Cardiac muscle cell (in vitro differentiated cells and primary cell): ENCODE measurements around the gene SLC25A11. TPM values are rescaled to one million over a fixed set of nuclear protein-coding genes. Genes with fewer than 3 reads are reported as not detected.

ENCODE experiments used
- DNase-seq, 2 donors: peaks; one replicate each; pipeline versions ENCODE4 v3.0.0 to v3.0.0-alpha.2; 2010 to 2017; ENCODE audit warnings: low read depth in 1 of 2, low spot score in 1 of 2
- H3K27ac ChIP-seq: fragments of 200-600 bp; sonication (generic); 2 replicates; pipeline ENCODE4 v1.5.1; 2016
- H3K27me3 ChIP-seq: fragments of 200-600 bp; sonication (generic); 2 replicates; pipeline ENCODE4 v1.6.0; 2016; ENCODE audit warnings: control low read depth
- H3K36me3 ChIP-seq: fragments of 200-600 bp; sonication (generic); 2 replicates; pipeline ENCODE4 v1.5.1; 2016; ENCODE audit warnings: control low read depth
- H3K4me1 ChIP-seq: fragments of 200-600 bp; sonication (generic); 2 replicates; pipeline ENCODE4 v1.8.1; 2017; ENCODE audit warnings: low read depth, mild to moderate bottlenecking, mixed run types
- H3K4me3 ChIP-seq: fragments of 200-600 bp; sonication (generic); 2 replicates; pipeline ENCODE4 v1.5.1; 2016; ENCODE audit warnings: mild to moderate bottlenecking
- H3K9me3 ChIP-seq: fragments of 200-600 bp; sonication (generic); 2 replicates; pipeline ENCODE4 v1.5.1; 2017; ENCODE audit warnings: low read depth, mild to moderate bottlenecking, control low read depth
- polyA plus RNA-seq: library from polyadenylated mRNA; unstranded; fragments of >200 nt; fragmentation: Nextera tagmentation; extraction: Ambion mirVana; gene quantifications from 2 replicates; pipeline ENCODE4 v1.2.1, GENCODE V29; 2016
- total RNA-seq: library from RNA; depleted of rRNA; stranded (reverse); fragments of >200 nt; gene quantifications from 2 replicates; pipeline ENCODE4 v1.2.3, GENCODE V29; 2016
- TF ChIP-seq, protein P1 (sequence below): IDR thresholded peaks from 2 replicates; pipeline ENCODE4 v1.5.1; 2012; ENCODE audit warnings: low read depth, mild to moderate bottlenecking, low read length

The SLC25A11 gene
- total and polyA plus RNA-seq, 2 experiments from 2014 or later: 127 to 223 TPM

DNA sequence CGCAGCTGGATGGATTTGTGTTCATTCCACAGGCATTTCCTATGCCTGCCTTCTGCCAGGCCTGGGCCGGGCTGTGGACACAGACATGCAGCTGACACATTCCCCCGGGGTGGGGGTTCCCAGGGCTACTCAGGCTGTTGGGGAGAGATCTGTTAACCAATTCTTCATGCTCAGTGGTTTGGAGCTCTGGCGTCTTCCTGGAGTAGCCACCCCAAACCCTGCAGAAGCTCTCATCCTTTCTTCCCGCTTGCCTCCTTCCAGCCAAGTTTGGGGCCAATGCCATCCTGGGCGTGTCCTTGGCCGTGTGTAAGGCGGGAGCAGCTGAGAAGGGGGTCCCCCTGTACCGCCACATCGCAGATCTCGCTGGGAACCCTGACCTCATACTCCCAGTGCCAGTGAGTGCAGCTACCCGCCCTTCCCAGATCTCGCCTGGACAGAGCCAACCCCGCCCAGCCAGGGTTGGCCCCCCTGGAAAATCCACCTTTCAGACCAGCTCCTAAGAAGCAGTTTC lies 13.7 kb upstream of the SLC25A11 start:
- Histone ChIP-seq H3K4me1 (peaks cover 37% of the 10 kb centered on the region), H3K36me3 (peaks cover 22% of the 10 kb centered on the region), H3K27me3 (no peaks in the 10 kb centered on the region), H3K4me3 (no peak overlapping the region), H3K27ac (peak overlapping the region; percentile 94), H3K9me3 (no peaks in the 10 kb centered on the region)
- DNase-seq: peak in 1 of 2 donors; percentile 51
- TF ChIP-seq, protein P1, sequence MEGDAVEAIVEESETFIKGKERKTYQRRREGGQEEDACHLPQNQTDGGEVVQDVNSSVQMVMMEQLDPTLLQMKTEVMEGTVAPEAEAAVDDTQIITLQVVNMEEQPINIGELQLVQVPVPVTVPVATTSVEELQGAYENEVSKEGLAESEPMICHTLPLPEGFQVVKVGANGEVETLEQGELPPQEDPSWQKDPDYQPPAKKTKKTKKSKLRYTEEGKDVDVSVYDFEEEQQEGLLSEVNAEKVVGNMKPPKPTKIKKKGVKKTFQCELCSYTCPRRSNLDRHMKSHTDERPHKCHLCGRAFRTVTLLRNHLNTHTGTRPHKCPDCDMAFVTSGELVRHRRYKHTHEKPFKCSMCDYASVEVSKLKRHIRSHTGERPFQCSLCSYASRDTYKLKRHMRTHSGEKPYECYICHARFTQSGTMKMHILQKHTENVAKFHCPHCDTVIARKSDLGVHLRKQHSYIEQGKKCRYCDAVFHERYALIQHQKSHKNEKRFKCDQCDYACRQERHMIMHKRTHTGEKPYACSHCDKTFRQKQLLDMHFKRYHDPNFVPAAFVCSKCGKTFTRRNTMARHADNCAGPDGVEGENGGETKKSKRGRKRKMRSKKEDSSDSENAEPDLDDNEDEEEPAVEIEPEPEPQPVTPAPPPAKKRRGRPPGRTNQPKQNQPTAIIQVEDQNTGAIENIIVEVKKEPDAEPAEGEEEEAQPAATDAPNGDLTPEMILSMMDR: no peak

DNA sequence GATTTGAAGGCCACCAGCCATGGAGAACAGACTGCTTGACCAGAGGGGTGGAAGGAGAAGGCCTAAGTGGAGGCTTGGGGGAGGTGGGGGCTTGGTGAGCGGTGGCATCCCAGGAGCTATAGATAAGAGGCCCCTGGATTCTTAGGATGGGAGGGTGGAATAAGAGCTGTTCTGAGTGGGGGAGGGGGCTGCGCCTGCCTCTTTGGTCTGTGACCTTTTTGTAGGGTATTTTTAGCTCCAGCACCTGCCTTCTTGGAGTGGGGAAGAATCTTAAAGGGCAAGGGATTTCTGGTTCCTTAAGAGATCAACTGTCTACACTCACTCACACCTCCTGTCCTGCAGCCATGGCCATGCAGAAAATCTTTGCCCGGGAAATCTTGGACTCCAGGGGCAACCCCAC lies 11.6 kb upstream of the SLC25A11 start:
- peaks cover 20% of the 10 kb centered on the region for H3K36me3 ChIP-seq
- H3K27ac ChIP-seq: peak overlapping the region; percentile 94
- DNase-seq: peak in 1 of 2 donors; percentile 89
- no peaks in the 10 kb centered on the region for H3K27me3 ChIP-seq
- TF ChIP-seq, protein P1: no peak
- H3K9me3 ChIP-seq: no peaks in the 10 kb centered on the region
- H3K4me3 ChIP-seq: peak overlapping the region; percentile 96
- peaks cover 41% of the 10 kb centered on the region for H3K4me1 ChIP-seq

DNA sequence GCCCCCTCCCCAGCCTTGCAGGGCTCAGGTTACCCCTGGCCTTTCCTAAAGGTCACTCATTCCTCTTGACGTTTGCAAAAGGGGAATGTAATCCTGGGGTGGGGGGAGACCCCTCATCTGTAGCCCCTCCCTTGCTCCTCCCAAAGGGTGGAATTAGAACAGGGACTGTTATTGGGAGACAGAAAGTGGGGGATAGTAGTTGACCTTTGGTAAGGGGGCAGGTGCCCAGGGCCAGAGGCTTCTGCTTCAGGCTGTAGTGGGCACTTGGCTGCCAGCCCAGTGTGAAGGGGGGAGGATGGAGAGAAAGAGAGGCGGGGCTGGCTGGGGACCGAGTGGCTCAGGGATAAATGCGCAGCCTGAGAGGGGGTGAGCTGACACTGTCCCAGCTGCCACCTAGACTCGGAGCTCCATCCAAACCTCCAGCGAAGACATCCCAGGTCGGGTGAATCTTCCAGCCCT lies 10.9 kb upstream of the SLC25A11 start, which contains the start of gene ENO3:
Gene ENO3, plus strand, starts transcription at position 374 of the 459 bp plus-strand sequence. CDS start 711 bp downstream, outside the sequence.
- Histone ChIP-seq H3K4me3 (peak within 1 kb of the TSS; percentile 96), H3K9me3 (no peaks in the 10 kb centered on the region), H3K4me1 (peaks cover 44% of the 10 kb centered on the region), H3K27me3 (no peaks in the 10 kb centered on the region), H3K27ac (peak within 1 kb of the TSS; percentile 94), H3K36me3 (peaks cover 23% of the 10 kb centered on the region)
- TF ChIP-seq, protein P1: no peak
- DNase-seq: peak in 1 of 2 donors; percentile 76

DNA sequence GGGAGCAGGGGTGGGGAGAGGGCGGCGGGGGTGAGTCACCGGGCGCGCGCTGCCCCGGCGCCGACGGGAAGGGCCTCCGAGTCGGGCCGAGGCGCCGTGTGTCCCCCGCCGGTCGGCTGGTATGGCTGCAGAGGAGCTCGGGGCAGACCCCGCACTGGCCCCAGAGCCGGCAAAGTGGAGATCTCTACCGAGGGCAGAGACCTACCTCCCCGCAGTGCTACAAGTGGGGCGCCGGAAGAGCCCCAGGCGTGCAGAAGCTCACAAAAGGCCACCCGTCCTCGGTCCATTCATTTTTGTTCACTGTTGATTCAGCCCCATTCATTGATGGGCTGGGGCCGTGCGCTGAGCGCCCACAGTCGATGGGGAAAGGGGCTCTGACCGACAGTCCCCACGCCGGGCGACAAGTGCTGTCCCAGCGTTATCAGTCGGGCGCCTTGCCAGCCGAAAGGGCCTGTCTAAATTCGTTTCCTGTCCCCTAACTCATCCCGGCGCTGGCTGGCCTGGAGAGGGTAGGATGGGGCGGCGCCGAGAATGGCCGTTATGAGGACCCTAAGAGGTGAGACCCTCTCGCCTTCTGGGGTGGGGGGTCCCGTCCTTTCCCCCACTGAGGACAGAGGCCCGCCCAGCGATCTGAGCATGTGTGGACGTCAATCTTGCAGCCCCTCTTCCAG lies 10.4 kb upstream of the SLC25A11 start:
- peak overlapping the region; percentile 94 for H3K27ac ChIP-seq

DNA sequence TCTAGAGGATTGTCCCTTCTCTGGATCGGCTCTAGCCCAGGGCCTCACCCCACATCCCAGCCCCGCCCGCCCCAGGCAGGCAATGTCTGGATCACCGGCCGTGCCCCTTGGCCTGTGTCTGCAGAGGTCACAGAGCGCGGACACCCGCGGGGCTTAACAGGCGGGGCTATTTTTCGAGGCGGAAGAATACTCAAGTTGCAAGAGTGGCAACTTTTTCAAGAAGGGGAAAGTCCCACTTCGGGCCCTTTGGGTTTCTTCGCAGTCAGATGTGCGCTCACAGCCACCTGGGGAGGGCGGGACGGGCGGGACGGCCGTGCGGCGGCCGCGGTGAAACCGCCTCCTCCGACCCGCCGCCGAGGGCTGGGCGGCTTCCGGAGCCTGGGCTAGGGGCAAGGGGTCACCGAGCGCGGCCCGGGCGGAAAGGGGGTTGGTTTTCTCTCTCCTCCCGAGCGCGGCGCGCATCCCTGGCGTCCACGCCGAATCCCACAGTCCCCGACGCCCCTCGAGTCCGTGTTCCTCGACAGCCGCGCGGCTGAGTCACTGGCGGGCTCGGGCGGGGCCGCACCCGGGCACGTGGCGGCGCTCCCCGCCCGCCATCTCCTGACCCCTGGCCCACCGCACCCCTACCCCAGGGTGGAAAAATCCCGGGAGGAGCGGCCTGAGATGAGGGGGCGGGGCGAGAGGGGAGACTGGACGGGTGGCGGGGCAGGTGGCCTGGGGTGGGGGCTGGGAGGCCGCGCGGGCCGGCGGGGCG lies 9.7 kb upstream of the SLC25A11 start:
- peaks cover 31% of the 10 kb centered on the region for H3K36me3 ChIP-seq
- H3K9me3 ChIP-seq: no peaks in the 10 kb centered on the region
- peak; percentile 60 to 73 for DNase-seq
- H3K4me3 ChIP-seq: peak overlapping the region; percentile 96
- peaks cover 44% of the 10 kb centered on the region for H3K4me1 ChIP-seq
- H3K27ac ChIP-seq: peak overlapping the region; percentile 94
- no peaks in the 10 kb centered on the region for H3K27me3 ChIP-seq
- TF ChIP-seq, protein P1: no peak

More for the DNA sequence above, 10.4 kb upstream of the SLC25A11 start:
- DNase-seq: peak in 1 of 2 donors; percentile 67
- H3K36me3 ChIP-seq: peaks cover 28% of the 10 kb centered on the region
- H3K27me3 ChIP-seq: no peaks in the 10 kb centered on the region
- H3K4me1 ChIP-seq: peaks cover 44% of the 10 kb centered on the region
- no peaks in the 10 kb centered on the region for H3K9me3 ChIP-seq
- TF ChIP-seq, protein P1: no peak
- peak overlapping the region; percentile 96 for H3K4me3 ChIP-seq
